ENCODE data around the gene JAZF1.

Gene JAZF1

DNA sequence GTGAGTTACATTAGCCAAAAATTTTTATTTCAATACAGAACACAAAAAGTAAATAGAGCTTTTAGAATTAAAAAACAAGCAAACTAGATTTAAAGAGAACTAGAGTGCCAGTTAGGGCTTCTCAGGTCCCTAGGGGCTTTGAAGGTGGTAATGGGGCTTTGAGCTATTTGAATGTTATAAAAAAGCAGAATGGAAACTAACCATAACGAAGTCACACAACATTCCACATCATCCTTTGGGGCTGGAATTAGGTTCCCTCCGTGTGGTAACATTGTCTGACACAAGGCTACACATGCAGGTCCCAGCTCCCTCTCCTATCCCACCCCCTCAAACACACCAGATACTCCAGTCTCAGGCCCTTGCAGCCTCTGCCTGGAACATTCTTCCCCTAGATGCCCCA lies 15.3 kb downstream of the JAZF1 start:
- no peak for DNase-seq

DNA sequence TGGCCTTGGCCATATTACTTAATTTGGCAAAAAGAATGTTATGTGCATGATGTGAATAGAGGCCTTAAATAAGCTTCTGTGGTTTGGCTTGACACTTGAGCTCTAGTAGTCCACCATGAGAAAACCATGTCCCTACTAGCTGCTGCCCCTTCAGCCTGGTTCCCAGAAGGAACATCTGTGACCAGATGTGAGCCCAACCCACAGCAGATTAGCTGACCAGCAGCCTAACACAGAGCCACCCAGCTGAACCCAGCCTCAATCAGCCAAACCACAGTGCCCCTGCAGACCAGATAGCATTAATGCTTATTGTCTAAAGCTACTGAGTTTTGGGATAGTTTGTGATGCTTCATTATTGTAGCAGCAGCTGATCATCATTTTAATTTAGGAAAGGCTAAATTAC lies 16.6 kb downstream of the JAZF1 start:
- no peak for DNase-seq

- no peak for DNase-seq
These were observed 19.3 kb downstream of the JAZF1 start for GRCh38 chr7:28161331-28161730.

GRCh38 chr7:28160551-28160991 lies 20.0 kb downstream of the JAZF1 start:
- DNase-seq, result no peak

DNA sequence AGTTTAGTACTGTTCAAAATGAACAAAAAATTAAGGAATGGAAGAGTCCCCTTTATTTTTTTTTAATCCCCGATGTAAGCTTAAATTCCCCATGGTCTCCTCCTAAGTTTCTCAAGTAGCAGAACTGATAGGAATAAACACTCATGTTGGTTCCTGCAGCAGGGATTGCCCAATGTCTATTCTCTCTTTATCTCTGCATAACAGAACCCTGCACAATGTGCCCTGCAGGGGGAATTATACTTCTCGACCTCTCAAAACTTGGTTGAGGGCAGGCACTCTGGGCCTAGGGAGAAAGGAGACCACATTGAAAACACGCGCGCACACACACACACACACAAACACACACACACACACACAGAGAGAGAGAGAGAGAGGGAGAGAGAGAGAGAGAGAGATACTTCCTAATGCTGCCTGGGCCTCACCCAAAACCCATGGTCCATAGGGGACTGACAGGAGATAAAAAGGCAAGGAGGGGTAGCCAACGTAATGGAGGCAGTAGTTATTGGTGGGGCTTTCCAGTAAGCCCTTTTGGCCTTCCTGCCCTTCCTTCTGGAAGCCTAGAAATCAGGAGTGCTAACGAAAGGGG lies 22.7 kb downstream of the JAZF1 start:
- no peak for DNase-seq

DNA sequence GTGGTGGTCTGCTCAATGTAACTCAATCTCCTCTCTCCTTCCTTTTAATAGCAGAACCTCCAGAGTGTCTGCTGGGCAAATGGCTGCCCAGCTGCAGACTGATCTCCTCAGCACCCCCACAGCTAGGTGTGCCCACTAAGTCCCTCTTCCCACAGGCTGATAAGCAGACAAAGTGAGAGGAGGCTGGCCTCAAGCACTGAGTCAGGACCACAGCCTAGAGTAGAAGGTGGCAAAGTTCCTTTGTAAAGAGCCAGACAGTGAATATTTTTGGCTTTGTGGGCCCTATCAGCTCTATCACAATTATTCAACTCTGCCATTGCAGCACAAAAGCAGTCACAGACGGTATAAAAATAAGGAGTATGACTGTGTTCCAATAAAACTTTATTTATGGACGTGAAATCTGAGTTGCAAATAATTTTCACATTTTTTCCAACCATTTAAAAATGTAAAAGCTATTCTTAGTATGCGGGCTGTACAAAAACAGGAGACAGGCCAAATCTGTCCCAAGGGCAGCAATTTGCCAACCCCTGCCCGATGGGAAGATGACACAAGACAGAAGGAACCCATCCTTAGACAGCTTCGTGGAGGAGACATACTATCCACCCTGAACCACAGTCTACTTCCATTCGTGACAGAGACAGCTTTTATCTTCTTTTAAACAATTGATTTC lies 23.4 kb downstream of the JAZF1 start:
- DNase-seq, result no peak

DNA sequence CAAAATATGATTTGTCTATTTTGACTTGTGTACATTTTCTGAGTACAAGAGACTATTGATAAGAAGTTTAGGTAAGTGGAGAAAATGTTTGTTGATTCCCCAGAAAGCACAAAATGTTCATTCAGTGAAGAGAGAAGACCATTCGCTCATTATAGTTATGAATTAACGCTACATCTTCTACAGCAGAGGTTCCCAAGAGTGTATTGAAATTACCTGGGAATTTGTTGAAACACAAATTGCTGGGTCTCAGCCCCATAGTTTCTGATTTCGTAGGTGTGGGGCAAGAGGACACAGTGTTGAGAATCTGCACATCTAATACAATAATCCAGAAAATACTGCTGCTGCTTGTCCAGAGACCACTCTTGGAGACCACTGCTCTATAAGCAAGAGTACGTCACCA lies 24.2 kb downstream of the JAZF1 start:
- no peak for DNase-seq

GRCh38 chr7:28155964-28156363 lies 24.6 kb downstream of the JAZF1 start:
- DNase-seq, result no peak

DNA sequence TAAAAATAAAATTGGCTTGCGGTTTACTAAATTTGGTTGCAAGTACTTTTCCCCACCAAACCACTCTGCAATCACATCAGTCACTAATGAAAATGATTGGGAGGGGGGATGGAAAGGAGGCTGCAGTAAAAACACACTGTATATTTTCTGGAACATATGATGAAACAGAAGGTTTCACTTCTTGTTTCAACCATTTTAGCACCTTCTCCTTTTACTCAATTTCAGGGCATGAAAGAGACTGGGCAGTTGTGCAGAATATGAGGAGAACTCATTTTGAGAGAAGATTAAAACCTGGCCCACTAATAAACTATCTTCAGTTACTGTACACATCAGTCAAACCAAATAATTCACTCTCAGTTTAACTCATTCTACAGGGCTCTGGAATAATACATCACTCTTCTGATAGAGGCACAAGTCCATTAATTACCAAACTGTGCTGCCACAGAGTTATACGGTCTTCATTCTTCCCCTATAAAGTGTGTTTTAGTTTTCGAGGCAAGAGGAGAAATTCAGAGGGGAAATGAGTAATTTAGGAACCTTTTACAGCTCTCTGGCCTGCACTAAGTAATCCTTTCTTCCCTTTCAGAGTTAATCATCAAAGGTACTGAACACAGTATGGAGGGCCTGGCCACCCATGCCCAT lies 25.5 kb downstream of the JAZF1 start:
- DNase-seq, result no peak

- DNase-seq, result no peak
These were observed 28.0 kb downstream of the JAZF1 start for GRCh38 chr7:28152594-28152993.

DNA sequence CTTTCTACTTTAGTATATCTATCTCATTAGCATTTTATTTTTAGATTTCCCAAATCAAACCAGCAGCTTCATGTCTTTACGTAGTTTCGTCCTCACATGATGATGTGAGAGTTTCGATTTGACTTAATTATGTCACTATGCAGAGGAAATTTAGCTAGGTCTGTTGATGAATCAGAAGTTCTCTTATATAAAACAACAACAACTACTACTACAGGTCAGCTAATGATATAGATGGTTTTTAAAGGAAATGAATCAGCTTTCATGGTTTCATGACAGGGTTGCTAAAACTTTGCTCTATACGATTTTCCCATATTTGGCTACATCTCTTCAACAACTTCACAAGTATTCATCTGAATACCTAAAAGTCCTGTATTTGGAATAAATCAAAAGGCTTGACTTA lies 28.6 kb downstream of the JAZF1 start:
- DNase-seq, result no peak

GRCh38 chr7:28149291-28150101 lies 31.1 kb downstream of the JAZF1 start:
- no peak for DNase-seq

DNA sequence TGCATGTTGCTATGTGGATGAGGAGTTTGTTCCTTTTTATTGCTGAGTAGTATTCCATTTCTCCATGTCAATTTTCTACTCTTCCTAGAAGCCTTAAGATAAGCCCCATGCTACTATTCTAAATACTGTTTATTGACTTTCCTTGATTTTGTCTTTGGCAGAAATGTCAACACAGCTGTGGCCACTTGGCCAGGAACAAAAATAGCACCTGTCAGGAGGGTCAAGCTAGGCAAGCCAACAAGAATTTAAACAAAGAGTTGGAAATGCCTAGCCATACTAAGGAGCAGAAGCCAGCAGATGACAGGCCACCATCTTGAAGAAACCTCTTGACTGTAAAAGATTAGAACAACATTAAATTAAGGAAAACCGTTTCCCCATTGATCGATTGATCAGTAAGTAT lies 34.7 kb downstream of the JAZF1 start:
- DNase-seq, result no peak

- DNase-seq, result no peak
These were observed 35.4 kb downstream of the JAZF1 start for GRCh38 chr7:28145090-28145626.

GRCh38 chr7:28144266-28144665 lies 36.3 kb downstream of the JAZF1 start:
- DNase-seq, result no peak

- no peak for DNase-seq
These were observed 37.9 kb downstream of the JAZF1 start for GRCh38 chr7:28142650-28143049.

GRCh38 chr7:28140979-28141378 lies 39.6 kb downstream of the JAZF1 start:
- DNase-seq, result no peak

- no peak for DNase-seq
These were observed 41.8 kb downstream of the JAZF1 start for GRCh38 chr7:28138837-28139236.

GRCh38 chr7:28137463-28137862 lies 43.1 kb downstream of the JAZF1 start:
- no peak for DNase-seq

GRCh38 chr7:28136885-28137284 lies 43.7 kb downstream of the JAZF1 start:
- no peak for DNase-seq

GRCh38 chr7:28136420-28136819 lies 44.2 kb downstream of the JAZF1 start:
- DNase-seq, result no peak

- no peak for DNase-seq
These were observed 44.8 kb downstream of the JAZF1 start for GRCh38 chr7:28135760-28136159.

DNA sequence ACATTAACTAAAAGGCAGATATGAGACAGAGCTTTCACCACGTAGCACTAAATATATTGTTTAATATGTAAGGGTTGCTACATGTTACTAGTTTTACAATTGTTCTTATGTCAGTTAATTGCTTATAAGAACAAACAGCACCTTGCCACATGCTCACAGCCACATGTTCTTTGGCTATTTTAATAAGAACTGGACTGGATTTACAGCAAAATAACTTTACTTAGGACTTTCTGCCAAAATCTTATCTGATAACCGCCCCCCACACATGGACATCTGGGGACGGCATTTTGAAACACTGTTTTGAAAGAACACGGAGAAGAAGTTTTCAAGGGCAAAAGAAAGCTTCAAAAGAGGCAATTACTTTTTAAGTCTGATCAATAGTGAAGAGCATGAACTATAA lies 45.3 kb downstream of the JAZF1 start:
- DNase-seq, result no peak
